T-helper 17 cell (primary cell): Measurements from ENCODE around the gene METTL2B. TPM values are rescaled to one million over a fixed set of nuclear protein-coding genes. Genes with fewer than 3 reads are reported as not detected.
"Not testable (repeated sequence)": the region's sequence is repeated elsewhere in the genome, so short reads cannot be mapped to it uniquely, and the experiment has no call there.

Experiments used
- ATAC-seq: fragments of 150-1000 bp; cut with Tn5 transposase; 2 replicates; pipeline ENCODE4 v1.10.0; 2021; ENCODE audit warnings: mild to moderate bottlenecking, moderate library complexity
- DNase-seq, 3 donors: peaks; one replicate each; pipeline versions ENCODE4 v3.0.0 to v3.0.0-alpha.2; 2020 to 2021
- H3K9me3 ChIP-seq: one replicate; pipeline ENCODE4 v1.7.0; 2013; ENCODE audit warnings: low read length, mild to moderate bottlenecking; ENCODE audit not compliant: control insufficient read depth, poor library complexity, severe bottlenecking
- H3K27ac Mint-ChIP-seq: one replicate; pipeline ENCODE4 v1.8.0; 2022; ENCODE audit warnings: mild to moderate bottlenecking, moderate library complexity, mixed read lengths
- H3K27me3 Mint-ChIP-seq: one replicate; pipeline ENCODE4 v1.8.0; 2022; ENCODE audit warnings: mixed read lengths
- H3K36me3 Mint-ChIP-seq: one replicate; pipeline ENCODE4 v1.8.0; 2022; ENCODE audit warnings: low read depth, mixed read lengths
- H3K4me1 Mint-ChIP-seq: one replicate; pipeline ENCODE4 v1.8.0; 2022; ENCODE audit warnings: mild to moderate bottlenecking, mixed read lengths
- H3K4me3 Mint-ChIP-seq: one replicate; pipeline ENCODE4 v1.8.0; 2022; ENCODE audit warnings: mild to moderate bottlenecking, moderate library complexity, mixed read lengths
- total RNA-seq, 4 donors: library from RNA in 2 of 4; stranded (reverse) in 2 of 4; gene quantifications; one replicate each; pipeline ENCODE4 v1.2.3 and lab custom pipeline; 2022 to 2026

The METTL2B gene
- total RNA-seq, 2 donors from 2014 or later: 15.8 to 19.9 TPM

GRCh38 chr7:128546319-128546851, 69.8 kb downstream of the METTL2B start:
- H3K4me1 Mint-ChIP-seq, H3K4me3 Mint-ChIP-seq, H3K9me3 ChIP-seq, DNase-seq, H3K27ac Mint-ChIP-seq, H3K36me3 Mint-ChIP-seq, H3K27me3 Mint-ChIP-seq, ATAC-seq: not testable (repeated sequence)

- ATAC-seq: peak; percentile 60
- H3K9me3 ChIP-seq: no peaks in the 10 kb centered on the region
- Mint-ChIP-seq H3K27ac (peak overlapping the region; percentile 11), H3K27me3 (no peaks in the 10 kb centered on the region), H3K36me3 (no peaks in the 10 kb centered on the region), H3K4me3 (no peak overlapping the region), H3K4me1 (peaks cover 6% of the 10 kb centered on the region)
- no peak for DNase-seq
These were observed 74.4 kb downstream of the METTL2B start for GRCh38 chr7:128550920-128551319.

GRCh38 chr7:128554394-128554793, 77.8 kb downstream of the METTL2B start:
- not testable (repeated sequence) for ATAC-seq, DNase-seq, H3K4me1 Mint-ChIP-seq, H3K9me3 ChIP-seq, H3K4me3 Mint-ChIP-seq, H3K36me3 Mint-ChIP-seq, H3K27me3 Mint-ChIP-seq
- H3K27ac Mint-ChIP-seq: peak overlapping the region; percentile 67

Other genes starting within 250 kb of the METTL2B start
- not detected for gene LEP, start 235.5 kb upstream of the METTL2B start, total RNA-seq
- gene RBM28, start 132.8 kb upstream of the METTL2B start, total RNA-seq: 10 to 100 TPM; 24.1 to 24.9 TPM
- gene PRRT4, start 115.1 kb upstream of the METTL2B start, total RNA-seq: under 1 TPM in 1 of 2 donors, not detected in 1; 0.65 TPM
- 10 to 100 TPM; 52.5 to 55.9 TPM for gene IMPDH1, start 66.8 kb upstream of the METTL2B start, total RNA-seq
- 1 to 10 TPM in 1 of 2 donors, under 1 TPM in 1; 0.96 to 1.1 TPM for gene HILPDA, start 20.9 kb upstream of the METTL2B start, total RNA-seq
- 1 to 10 TPM in 1 of 2 donors, under 1 TPM in 1; 0.80 to 1.4 TPM for gene GARIN1A, start 195.5 kb downstream of the METTL2B start, total RNA-seq